Measurements from ENCODE around the gene PDE7B. TPM values are rescaled to one million over a fixed set of nuclear protein-coding genes. Genes with fewer than 3 reads are reported as not detected.

PDE7B gene
- polyA plus RNA-seq, 1 of the 3 experiments (the other 2 are of a cell fraction) = 1.9 TPM

DNA sequence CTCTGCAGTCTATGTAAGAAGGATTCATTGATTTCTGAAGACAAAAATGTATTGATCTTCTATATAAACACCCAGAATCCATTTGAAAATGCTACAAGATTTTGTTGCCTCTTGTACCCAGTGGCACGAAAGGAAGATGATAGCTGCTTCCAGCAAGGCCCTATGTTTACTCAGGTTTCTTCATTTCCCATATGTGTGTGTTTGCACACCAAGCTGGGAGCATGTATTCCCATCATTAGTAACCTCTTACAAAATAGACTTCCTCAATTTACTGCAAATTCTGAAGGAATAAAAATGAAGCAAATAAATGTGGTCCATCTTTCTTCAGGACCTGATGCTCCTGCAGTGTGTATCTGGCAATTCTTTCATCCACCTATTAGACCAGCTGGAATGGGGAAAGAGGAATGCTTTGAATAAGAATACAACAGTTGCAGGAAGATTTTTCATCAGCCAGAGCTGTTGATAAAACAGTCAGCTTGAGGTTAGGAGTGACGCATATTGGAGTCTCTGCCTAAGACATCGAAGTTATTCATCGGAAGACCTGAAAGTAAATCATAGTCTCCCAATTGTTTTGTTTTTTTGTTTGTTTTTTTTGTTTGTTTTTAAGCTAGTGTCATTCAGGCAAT, 132.3 kb downstream of the PDE7B start:
- H3K27ac ChIP-seq (ENCODE audit: low read depth in 2 of 2, low read length in 1 of 2) = no peak overlapping the region
- H3K36me3 ChIP-seq (replicated peaks in 1 of 2; ENCODE audit: control insufficient read depth in 1 of 2, insufficient read depth in 2 of 2, low read length in 1 of 2) = no peaks in the 10 kb centered on the region
- POLR2A ChIA-PET = no interaction called here
- no peaks in the 10 kb centered on the region for H3F3A ChIP-seq (replicated peaks; ENCODE audit: insufficient read depth)
- DNase-seq = no peak
- 91% methylated on average over 4 of the region's 4 CpGs for WGBS (ENCODE audit: low lambda C conversion rate)
- H3K27me3 ChIP-seq (ENCODE audit: insufficient read depth) = no peaks in the 10 kb centered on the region
- H3K4me3 ChIP-seq (ENCODE audit: low read depth in 2 of 2, low read length in 1 of 2) = no peak overlapping the region
- H3K4me1 ChIP-seq (ENCODE audit: control insufficient read depth in 1 of 2, insufficient read depth in 2 of 2, low read depth in 1 of 2, low read length in 1 of 2) = no peaks in the 10 kb centered on the region; a peak in 1 of 4 replicates
- no peak overlapping the region for H3K9ac ChIP-seq
- H3K79me2 ChIP-seq (ENCODE audit: insufficient read depth) = no peaks in the 10 kb centered on the region
- H4K20me1 ChIP-seq (ENCODE audit: insufficient read depth) = no peaks in the 10 kb centered on the region
- H2AFZ ChIP-seq (ENCODE audit: low read depth) = no peak overlapping the region
- H3K9me3 ChIP-seq = no peaks in the 10 kb centered on the region
- CTCF ChIA-PET = no interaction called here
- no peak overlapping the region for H3K4me2 ChIP-seq
- no peaks in the 10 kb centered on the region for H3K9me2 ChIP-seq
- TF ChIP-seq FOSL2 (IDR thresholded peaks at IDR 0.05; ENCODE audit: borderline replicate concordance, low read depth) (no peak), FOXM1 (IDR thresholded peaks at IDR 0.05; ENCODE audit: low read depth) (no peak), MXI1 (IDR thresholded peaks at IDR 0.05; ENCODE audit: low read depth, low read length) (no peak), NFIC (IDR thresholded peaks at IDR 0.05; ENCODE audit: borderline replicate concordance) (no peak), GABPA (IDR thresholded peaks at IDR 0.05; ENCODE audit: low read depth) (no peak), MEF2A (IDR thresholded peaks at IDR 0.05; ENCODE audit: borderline replicate concordance, low read depth) (no peak), NRF1 (IDR thresholded peaks at IDR 0.05; ENCODE audit: low read depth, low read length) (no peak), YY1 (IDR thresholded peaks at IDR 0.05; ENCODE audit: low read depth) (no peak), ELF1 (IDR thresholded peaks at IDR 0.05) (no peak), POLR2AphosphoS5 (IDR thresholded peaks at IDR 0.05; ENCODE audit: low read depth, low read length) (no peak), SIN3A (IDR thresholded peaks at IDR 0.05; ENCODE audit: borderline replicate concordance, low read depth, low read length) (no peak), FOXJ3 (CRISPR knock-in tag; IDR thresholded peaks at IDR 0.05) (no peak), EP300 (IDR thresholded peaks at IDR 0.05; ENCODE audit: borderline replicate concordance in 1 of 2, low read depth in 1 of 2, low read length in 1 of 2) (no peak), JUND (IDR thresholded peaks at IDR 0.05) (no peak), TEAD4 (IDR thresholded peaks at IDR 0.05; ENCODE audit: borderline replicate concordance, insufficient read depth) (no peak)
- TF ChIP-seq, protein P1, sequence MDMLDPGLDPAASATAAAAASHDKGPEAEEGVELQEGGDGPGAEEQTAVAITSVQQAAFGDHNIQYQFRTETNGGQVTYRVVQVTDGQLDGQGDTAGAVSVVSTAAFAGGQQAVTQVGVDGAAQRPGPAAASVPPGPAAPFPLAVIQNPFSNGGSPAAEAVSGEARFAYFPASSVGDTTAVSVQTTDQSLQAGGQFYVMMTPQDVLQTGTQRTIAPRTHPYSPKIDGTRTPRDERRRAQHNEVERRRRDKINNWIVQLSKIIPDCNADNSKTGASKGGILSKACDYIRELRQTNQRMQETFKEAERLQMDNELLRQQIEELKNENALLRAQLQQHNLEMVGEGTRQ (IDR thresholded peaks at IDR 0.05; ENCODE audit: borderline replicate concordance, low read depth, low read length) = no peak
- TF ChIP-seq, protein P2, sequence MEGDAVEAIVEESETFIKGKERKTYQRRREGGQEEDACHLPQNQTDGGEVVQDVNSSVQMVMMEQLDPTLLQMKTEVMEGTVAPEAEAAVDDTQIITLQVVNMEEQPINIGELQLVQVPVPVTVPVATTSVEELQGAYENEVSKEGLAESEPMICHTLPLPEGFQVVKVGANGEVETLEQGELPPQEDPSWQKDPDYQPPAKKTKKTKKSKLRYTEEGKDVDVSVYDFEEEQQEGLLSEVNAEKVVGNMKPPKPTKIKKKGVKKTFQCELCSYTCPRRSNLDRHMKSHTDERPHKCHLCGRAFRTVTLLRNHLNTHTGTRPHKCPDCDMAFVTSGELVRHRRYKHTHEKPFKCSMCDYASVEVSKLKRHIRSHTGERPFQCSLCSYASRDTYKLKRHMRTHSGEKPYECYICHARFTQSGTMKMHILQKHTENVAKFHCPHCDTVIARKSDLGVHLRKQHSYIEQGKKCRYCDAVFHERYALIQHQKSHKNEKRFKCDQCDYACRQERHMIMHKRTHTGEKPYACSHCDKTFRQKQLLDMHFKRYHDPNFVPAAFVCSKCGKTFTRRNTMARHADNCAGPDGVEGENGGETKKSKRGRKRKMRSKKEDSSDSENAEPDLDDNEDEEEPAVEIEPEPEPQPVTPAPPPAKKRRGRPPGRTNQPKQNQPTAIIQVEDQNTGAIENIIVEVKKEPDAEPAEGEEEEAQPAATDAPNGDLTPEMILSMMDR (IDR thresholded peaks at IDR 0.05) = no peak
- TF ChIP-seq, protein P3, sequence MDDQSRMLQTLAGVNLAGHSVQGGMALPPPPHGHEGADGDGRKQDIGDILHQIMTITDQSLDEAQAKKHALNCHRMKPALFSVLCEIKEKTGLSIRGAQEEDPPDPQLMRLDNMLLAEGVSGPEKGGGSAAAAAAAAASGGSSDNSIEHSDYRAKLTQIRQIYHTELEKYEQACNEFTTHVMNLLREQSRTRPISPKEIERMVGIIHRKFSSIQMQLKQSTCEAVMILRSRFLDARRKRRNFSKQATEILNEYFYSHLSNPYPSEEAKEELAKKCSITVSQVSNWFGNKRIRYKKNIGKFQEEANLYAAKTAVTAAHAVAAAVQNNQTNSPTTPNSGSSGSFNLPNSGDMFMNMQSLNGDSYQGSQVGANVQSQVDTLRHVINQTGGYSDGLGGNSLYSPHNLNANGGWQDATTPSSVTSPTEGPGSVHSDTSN (IDR thresholded peaks at IDR 0.05) = no peak
- TF ChIP-seq, protein P4, sequence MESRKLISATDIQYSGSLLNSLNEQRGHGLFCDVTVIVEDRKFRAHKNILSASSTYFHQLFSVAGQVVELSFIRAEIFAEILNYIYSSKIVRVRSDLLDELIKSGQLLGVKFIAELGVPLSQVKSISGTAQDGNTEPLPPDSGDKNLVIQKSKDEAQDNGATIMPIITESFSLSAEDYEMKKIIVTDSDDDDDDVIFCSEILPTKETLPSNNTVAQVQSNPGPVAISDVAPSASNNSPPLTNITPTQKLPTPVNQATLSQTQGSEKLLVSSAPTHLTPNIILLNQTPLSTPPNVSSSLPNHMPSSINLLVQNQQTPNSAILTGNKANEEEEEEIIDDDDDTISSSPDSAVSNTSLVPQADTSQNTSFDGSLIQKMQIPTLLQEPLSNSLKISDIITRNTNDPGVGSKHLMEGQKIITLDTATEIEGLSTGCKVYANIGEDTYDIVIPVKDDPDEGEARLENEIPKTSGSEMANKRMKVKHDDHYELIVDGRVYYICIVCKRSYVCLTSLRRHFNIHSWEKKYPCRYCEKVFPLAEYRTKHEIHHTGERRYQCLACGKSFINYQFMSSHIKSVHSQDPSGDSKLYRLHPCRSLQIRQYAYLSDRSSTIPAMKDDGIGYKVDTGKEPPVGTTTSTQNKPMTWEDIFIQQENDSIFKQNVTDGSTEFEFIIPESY (IDR thresholded peaks at IDR 0.05; ENCODE audit: borderline replicate concordance, low read depth) = no peak
- TF ChIP-seq, protein P5, sequence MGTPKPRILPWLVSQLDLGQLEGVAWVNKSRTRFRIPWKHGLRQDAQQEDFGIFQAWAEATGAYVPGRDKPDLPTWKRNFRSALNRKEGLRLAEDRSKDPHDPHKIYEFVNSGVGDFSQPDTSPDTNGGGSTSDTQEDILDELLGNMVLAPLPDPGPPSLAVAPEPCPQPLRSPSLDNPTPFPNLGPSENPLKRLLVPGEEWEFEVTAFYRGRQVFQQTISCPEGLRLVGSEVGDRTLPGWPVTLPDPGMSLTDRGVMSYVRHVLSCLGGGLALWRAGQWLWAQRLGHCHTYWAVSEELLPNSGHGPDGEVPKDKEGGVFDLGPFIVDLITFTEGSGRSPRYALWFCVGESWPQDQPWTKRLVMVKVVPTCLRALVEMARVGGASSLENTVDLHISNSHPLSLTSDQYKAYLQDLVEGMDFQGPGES (IDR thresholded peaks at IDR 0.05; ENCODE audit: low read depth, low read length) = no peak

All from SK-N-SH (cell line).